Lower leg skin (tissue), 4 donors: ENCODE data around the gene LMO3. TPM values are rescaled to one million over a fixed set of nuclear protein-coding genes. Genes with fewer than 3 reads are reported as not detected.

Experiments
- DNase-seq, 2 donors: peaks; one replicate each; pipeline ENCODE4 v3.0.0-alpha.2; 2019; ENCODE audit warnings: low spot score in 2 of 2
- H3K4me3 ChIP-seq: fragments of 200-600 bp; sonication (generic); 2 replicates; pipeline ENCODE4 v1.5.1; 2017; ENCODE audit warnings: mild to moderate bottlenecking, low read depth; ENCODE audit not compliant: poor library complexity, severe bottlenecking
- CTCF ChIP-seq, 3 donors: fragments of 450-650 bp; IDR thresholded peaks; one replicate each; pipeline ENCODE4 v1.5.1; 2016; ENCODE audit warnings: antibody characterized with exemption in 3 of 3, mild to moderate bottlenecking in 3 of 3, moderate library complexity in 2 of 3
- POLR2A ChIP-seq, 2 donors: fragments of 450-650 bp; IDR thresholded peaks; one replicate each; pipeline ENCODE4 v1.6.1; 2016 to 2017; ENCODE audit warnings: antibody characterized with exemption in 2 of 2, mild to moderate bottlenecking in 1 of 2, moderate library complexity in 1 of 2
- WGBS, 2 donors: methylation state at CpG; one replicate each; pipeline ENCODE4 v1.1.5; 2018; 5-methylcytosine and 5-hydroxymethylcytosine counted together
- intact Hi-C: fragments of 100-400 bp; cut with DNase I; formaldehyde crosslinking; loops from one replicate; pipeline ENCODE4 v1.15.0; 2023; ENCODE audit warnings: low total_unique reads
- total RNA-seq, 4 donors: library from RNA; depleted of rRNA; stranded (reverse); fragments of >200 nt; gene quantifications; one replicate each; pipeline ENCODE4 v1.1.0, GENCODE V29; 2016

LMO3 gene
- total RNA-seq, 4 donors from 2014 or later, result 1.7 to 5.8 (median 3.4) TPM

- TF ChIP-seq CTCF (IDR thresholded peaks at IDR 0.05) (no peak), POLR2A (IDR thresholded peaks at IDR 0.05) (no peak)
- WGBS, 2 donors, result 23 to 28% methylated on average over 22 of the region's 22 CpGs
- H3K4me3 ChIP-seq, result no peak overlapping the region
- intact Hi-C loops, result no loop called here
- DNase-seq, result no peak
These were observed 1.2 kb downstream of the LMO3 start for GRCh38 chr12:16604596-16605252.

GRCh38 chr12:16603916-16604575 lies 1.9 kb downstream of the LMO3 start:
- DNase-seq, result no peak
- 84 to 90% methylated on average over 3 of the region's 3 CpGs for WGBS, 2 donors
- intact Hi-C loops, result no loop called here
- no peak overlapping the region for H3K4me3 ChIP-seq
- TF ChIP-seq CTCF (IDR thresholded peaks at IDR 0.05), result no peak
- TF ChIP-seq POLR2A (IDR thresholded peaks at IDR 0.05), result no peak

- intact Hi-C loops, result no loop called here
- TF ChIP-seq CTCF (IDR thresholded peaks at IDR 0.05) (no peak), POLR2A (IDR thresholded peaks at IDR 0.05) (no peak)
- H3K4me3 ChIP-seq, result no peak overlapping the region
- 91 to 93% methylated on average over 5 of the region's 5 CpGs for WGBS, 2 donors
- no peak for DNase-seq
These were observed 2.6 kb downstream of the LMO3 start for GRCh38 chr12:16603260-16603915.

GRCh38 chr12:16602412-16602811 lies 3.5 kb downstream of the LMO3 start:
- intact Hi-C loops, result no loop called here
- DNase-seq, result no peak
- no peak for TF ChIP-seq CTCF (IDR thresholded peaks at IDR 0.05)
- no peak for TF ChIP-seq POLR2A (IDR thresholded peaks at IDR 0.05)
- WGBS, 2 donors, result 58 to 64% methylated on average over 2 of the region's 2 CpGs
- no peak overlapping the region for H3K4me3 ChIP-seq

- intact Hi-C loops, result no loop called here
- WGBS, 2 donors, result 79 to 91% methylated on average over 5 of the region's 5 CpGs
- no peak for DNase-seq
- no peak for TF ChIP-seq POLR2A (IDR thresholded peaks at IDR 0.05)
- TF ChIP-seq CTCF (IDR thresholded peaks at IDR 0.05), result no peak
- no peak overlapping the region for H3K4me3 ChIP-seq
These were observed 5.4 kb downstream of the LMO3 start for GRCh38 chr12:16600525-16600924.
